NCI-H524 (cell line): ENCODE results near the gene TPRG1L.

ENCODE experiments used
- DNase-seq, 2 experiments: peaks; one replicate each; lab custom pipeline; 2025; lab: John Stamatoyannopoulos, UW

Gene TPRG1L

DNA sequence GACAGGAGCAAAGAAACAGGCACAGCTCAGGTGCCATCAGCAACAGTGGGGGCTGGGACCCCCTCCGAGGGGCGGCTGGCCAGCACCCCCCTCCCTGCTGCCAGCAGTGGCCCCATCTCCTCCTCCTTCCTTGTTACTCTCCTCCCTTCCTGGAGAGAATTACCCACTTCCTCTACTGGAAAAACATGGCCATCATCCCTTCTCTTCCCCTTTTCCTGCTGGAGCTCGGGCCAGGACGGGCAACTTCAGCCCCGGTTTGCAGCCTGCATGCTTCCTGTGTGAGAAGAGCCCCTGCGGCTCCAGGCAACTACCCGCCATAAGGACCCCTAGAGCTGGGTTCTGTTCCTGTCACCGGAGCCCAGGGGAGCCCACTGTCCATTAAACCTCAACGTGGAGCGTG, 31.1 kb upstream of the TPRG1L start:
- no peak for DNase-seq

DNA sequence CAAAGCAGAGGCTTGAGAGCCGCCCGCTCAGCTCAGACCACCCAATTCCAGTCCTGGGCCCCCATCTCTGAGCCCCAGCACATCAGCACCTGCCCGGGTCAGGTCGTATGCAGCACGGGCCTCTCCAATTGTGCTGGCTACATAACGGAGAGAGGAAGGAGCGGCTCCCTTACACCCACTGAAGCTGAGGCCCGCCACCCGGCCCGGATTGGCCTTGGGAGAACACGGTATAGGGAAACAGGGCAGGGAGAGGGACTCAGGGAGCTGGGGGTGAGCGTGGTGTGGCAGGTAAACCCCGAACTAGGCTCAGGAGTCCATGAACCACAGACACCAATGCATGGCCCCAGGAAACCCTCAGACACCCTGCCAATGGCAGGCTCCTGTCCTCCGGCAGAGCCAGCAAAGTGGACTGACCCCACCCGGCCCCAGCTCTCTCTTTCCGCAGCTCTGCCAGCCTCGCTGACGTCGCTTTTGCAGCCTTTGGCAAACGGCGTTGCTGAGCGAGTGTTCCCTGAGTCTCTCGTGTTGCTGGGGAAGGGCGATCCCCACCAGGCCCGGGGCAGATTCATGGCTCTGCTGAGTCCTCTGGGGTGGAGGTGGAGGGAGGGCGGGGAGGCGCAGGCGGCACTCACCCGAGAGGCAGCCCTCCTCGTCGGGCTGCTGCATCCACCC, 30.0 kb upstream of the TPRG1L start:
- DNase-seq = no peak

DNA sequence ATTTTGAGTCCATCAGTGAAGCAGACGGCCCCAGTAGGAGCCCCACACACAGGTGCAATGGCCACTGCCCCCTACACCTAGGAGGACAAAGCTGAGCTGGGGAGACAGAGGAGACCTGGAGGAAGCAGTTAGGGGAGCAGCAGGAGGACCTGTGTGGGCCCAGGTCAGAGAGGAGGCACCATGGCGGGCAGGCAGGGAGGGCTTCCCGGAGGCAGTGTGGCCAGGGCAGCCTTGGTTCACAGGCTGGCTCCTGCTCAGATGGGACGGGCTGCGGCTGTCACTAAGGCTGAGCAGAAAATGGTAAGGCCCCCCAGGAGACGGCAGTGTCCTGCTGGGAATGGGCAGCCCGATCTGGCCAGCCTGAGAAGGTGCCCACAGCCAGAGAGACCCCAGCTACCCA, 28.9 kb upstream of the TPRG1L start:
- DNase-seq = no peak

GRCh38 chr1:3596663-3597598, 27.9 kb upstream of the TPRG1L start:
- DNase-seq = no peak

GRCh38 chr1:3597599-3597964, 27.2 kb upstream of the TPRG1L start:
- DNase-seq = no peak

- DNase-seq = no peak
Measured at GRCh38 chr1:3598051-3598491, 26.7 kb upstream of the TPRG1L start.

GRCh38 chr1:3598522-3599285, 26.1 kb upstream of the TPRG1L start:
- no peak for DNase-seq

DNA sequence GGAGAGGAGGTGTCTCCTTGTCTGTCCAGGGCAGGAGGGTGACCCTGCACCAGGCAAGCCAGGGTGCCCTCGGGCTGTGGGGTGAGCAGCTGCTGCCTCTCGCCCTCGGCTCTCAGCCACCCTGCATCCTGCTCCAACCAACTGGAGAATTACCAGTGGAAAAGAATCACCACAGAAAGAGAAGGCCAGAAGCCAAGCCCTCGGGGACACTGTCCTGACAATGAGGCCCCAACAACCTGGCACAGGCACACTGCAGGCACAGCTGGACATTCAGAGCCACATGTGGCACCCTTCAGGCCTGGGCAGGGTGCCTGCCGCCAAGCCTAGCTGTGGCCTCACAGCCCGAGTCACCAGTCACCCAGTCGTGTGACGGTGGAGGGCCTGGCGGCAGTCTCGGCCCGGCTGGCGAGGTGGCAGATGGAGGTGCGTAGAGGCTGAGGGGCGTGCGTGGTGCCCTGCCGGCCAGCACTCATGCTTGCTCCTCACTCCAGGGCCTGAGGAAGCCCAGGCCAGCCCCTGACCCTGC, 25.5 kb upstream of the TPRG1L start:
- DNase-seq = peak in 1 of 2 experiments; percentile 23

DNA sequence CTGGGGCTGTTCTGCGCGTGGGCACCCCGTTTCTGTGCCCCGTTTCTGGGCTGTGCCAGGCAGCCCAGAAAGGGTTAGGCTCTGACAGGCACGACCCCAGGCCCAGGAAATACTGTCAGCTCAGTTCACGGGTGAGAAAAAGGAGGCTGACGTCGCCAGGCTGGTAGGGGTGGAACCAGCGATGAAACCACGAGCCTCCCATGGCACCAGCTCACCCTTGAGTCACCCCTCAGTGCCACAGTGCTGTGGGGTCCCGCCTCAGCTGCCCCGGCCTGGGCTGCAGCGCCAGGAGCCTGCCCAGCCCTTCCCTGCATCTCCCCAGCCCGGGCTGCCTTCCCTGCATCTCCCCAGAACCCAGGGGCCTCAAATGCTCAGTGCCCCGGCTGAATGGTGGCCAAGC, 25.0 kb upstream of the TPRG1L start:
- no peak for DNase-seq

DNA sequence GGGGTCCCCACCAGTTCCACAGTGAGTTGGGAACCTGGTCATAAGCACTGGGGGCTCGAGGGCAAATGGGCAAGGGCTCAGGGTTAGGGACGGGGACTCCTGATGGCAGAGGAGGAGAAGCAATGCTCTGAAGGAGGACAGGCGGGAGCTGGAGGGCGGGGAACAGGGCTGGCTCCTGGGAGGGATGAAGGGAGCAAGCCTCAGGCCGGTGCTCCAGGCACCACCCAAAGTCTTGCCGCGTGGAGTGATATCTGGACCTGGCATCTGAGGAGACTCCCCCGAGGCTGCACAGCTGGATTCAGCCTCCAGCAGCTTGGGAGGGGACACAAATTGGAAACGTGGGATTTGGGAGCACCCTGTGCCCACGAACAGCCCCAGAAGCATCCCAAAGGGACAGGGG, 24.5 kb upstream of the TPRG1L start:
- DNase-seq = no peak

- no peak for DNase-seq
Measured at GRCh38 chr1:3601743-3602142, 23.1 kb upstream of the TPRG1L start.

DNA sequence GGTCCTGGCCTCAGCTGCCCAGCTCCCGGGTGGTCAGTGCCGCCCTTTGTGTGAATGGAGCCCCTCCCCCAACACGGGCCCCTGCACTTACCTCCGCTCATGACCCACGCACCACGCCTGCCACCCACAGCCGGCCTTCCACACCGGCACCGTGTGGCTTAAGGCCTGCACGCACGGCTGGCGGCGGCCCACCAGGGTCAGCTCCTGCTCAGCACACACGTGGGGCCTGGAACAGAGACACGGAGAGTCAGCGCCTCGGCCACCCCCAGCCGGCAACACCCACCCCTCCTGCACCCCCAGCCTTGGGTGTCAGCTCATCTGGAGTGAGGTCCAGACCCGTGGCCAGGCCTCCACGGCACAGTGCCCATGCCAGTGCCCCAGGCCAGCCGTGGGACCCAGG, 22.4 kb upstream of the TPRG1L start:
- no peak for DNase-seq

DNA sequence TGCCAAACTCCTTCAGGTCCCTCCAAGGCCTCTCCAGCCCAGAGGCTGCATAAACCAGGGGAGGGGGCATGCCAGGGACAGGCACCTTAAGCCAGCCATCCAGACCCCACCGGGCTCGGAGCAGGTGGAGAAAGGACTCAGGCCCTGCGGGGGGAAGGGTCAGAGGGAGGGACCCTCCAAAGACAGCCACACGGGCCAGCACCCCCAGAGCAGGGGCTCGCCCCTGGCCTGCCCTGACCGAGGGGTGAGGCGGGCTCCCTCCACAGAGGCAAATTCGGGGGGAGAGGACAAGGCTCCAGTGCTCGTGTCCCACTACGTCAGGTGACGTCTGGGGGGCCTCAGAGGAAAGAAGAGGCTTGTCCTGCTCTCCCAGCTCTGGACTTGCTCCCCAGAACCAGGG, 21.7 kb upstream of the TPRG1L start:
- DNase-seq = no peak

DNA sequence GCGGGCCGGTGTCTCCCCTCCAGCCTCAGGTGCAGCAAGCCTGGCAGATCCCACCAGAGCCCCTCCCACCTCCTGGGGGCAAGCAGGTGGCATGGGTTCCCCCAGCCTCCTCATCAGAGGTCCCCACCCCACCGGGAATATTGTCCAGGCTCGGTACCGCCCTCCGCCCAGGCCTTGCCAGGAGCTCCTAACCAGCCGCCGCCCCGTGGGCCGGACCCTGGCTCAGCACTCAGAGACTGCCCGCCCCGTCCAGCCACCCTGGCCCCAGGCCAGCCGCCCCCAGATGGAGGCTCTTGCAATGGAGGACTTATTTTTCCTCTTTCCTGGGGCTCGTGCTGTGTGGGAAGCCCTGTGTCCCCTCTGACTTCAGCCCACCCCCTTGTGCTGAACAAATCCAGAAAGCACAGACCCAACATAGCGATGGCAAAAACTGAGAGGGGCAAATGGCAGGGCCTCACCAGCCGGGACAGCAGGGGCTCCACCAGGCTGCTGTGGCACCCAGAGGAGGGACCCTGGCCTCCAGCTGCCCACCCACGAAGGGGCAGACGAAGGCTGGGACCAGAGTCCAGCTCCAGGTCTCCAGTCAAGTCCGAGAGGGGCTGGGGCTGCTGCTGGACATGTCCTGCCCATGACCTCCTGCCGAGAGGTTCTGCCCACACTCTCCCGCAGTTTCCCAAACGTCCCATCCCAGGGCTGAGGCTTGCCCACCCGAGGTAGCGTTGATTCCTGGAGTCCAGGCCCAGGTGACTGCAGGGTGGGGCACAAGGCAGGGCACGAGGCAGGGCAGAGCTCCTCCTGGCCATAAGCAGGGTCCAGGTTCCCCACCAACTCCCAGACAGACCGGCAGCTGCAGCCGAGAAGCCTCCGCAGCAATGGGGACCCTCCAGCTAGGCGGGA, 21.0 kb upstream of the TPRG1L start:
- no peak for DNase-seq

DNA sequence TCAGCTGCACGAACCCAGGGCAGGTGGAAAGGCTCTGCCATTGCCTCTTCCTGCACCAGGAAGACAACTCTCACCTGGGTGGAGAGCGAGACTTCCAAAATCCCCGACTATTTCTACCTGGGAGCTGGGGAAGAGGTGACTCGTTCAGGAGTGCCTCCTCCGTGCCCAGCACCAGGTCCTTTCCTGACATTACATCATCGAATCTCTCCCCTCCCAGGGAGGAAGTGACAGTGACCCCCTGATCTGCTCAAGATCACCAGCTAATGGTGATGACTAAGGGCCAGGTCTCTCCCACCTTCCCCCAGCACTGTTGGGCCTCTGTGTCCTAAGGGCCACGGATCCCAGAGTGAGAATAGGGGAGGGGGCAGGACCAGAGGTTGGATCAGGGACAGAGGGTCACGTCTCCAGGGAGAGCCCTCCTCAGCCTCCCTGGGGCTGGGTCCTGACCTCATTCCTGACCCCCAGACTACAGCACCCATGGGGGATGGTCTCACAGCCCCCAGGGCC, 20.3 kb upstream of the TPRG1L start:
- no peak for DNase-seq

GRCh38 chr1:3604997-3605823, 19.6 kb upstream of the TPRG1L start:
- no peak for DNase-seq

DNA sequence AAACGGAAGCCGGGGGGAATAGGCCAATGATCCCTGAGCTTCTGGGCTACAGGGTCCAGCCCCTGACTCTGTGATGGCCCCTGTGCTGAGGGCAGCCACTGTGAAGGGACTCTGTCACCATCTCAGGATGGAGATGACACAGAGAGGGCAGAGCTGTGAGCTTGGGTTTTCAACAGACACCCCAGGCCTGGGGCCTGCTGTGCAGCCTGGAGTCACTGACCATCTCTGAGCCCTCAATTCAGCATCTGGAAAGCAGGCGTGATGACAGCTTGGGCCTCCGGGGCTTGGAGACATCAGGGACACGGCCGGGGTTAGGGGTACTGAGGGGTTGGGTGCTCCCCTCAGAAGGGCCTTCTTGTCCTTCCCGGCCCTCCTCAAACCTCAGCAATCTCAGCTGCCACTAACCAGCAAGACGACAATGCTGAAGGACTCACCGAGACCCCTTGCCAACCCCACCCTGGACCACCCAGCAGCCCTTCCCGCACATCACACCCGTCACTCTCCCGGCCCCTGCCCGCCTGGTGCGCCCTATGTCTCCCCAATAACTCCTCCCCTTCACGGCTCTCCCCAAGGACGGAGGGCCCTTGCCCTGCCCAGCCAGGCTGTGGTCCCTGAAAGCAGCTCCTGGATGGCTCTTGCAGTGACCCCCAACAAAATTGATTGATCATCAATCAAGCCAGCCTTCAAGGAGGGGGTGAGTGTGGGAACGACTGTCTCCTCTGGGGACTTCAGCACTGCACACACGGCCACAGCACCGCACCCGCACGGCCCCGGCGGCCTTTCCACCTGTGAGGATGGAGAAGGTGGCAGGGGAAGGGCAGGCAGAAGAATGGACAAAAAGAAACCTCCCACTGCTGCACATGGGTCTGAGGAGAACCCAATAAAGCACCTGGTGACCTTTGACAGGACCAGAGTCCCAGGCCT, 17.8 kb upstream of the TPRG1L start:
- DNase-seq = no peak

GRCh38 chr1:3607703-3608065, 17.1 kb upstream of the TPRG1L start:
- peak; percentile 52 to 78 for DNase-seq

GRCh38 chr1:3608154-3608553, 16.7 kb upstream of the TPRG1L start:
- DNase-seq = peak in 1 of 2 experiments; percentile 34
